ENCODE measurements around the gene DNAH1. TPM values are rescaled to one million over a fixed set of nuclear protein-coding genes. Genes with fewer than 3 reads are reported as not detected.

Gene DNAH1
- total and polyA plus RNA-seq, 2 experiments from 2014 or later, result 4.0 to 4.2 TPM

- DNase-seq (ENCODE audit: low spot score), result no peak
- Histone ChIP-seq H2AFZ (no peak overlapping the region), H3K4me1 (ENCODE audit: insufficient read depth) (peaks cover 21% of the 10 kb centered on the region), H3K4me3 (no peak overlapping the region), H3K9me3 (ENCODE audit: low read depth) (no peaks in the 10 kb centered on the region), H3K27ac (no peak overlapping the region), H3K4me2 (no peak overlapping the region), H3K36me3 (replicated peaks; ENCODE audit: insufficient read depth, low read depth) (no peaks in the 10 kb centered on the region), H3K79me2 (peaks cover 29% of the 10 kb centered on the region), H3K27me3 (no peaks in the 10 kb centered on the region), H4K20me1 (ENCODE audit: insufficient read depth, poor library complexity, severe bottlenecking) (peaks cover 3% of the 10 kb centered on the region), H3K9me2 (replicated peaks; ENCODE audit: insufficient read depth) (no peaks in the 10 kb centered on the region)
- no peak for TF ChIP-seq EZH2 (IDR thresholded peaks at IDR 0.05; ENCODE audit: borderline replicate concordance)
- TF ChIP-seq CTCF (IDR thresholded peaks at IDR 0.05; ENCODE audit: poor library complexity), result no peak
- no peak for TF ChIP-seq EZH2phosphoT487 (IDR thresholded peaks at IDR 0.05; ENCODE audit: low read depth, severe bottlenecking, unreplicated experiment)
- WGBS (ENCODE audit: low lambda C conversion rate, missing lambda C conversion rate), result 90% methylated on average over 11 of the region's 11 CpGs
These were observed 21.6 kb upstream of the DNAH1 start for GRCh38 chr3:52294320-52295150.

DNA sequence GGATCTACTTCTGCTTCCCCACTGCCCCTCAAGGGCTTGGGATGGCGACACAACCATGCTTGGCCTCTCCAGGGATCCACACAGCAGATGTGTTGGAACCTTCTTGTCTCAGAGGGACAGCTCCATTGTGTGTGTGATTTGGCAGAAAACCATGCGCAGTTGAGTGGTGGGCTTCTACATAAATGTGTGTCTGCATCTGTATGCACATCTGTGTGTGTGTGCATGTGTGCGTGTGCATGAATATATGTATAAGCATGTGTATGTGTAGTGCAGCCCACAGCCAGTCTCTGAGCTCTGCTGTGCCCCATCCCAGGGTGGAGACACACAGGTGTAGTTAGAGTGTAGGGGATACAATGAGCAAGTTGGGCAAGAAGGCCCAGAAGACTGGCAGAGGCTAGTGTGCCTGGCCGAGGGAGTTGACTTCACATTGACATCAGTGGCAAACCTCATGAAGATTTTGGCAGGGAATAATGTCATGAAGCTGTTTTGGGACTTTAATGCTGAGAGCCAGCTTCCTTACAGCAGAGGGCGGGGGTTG, 20.4 kb upstream of the DNAH1 start:
- Histone ChIP-seq H3K4me1 (ENCODE audit: insufficient read depth) (peaks cover 33% of the 10 kb centered on the region), H4K20me1 (ENCODE audit: insufficient read depth, poor library complexity, severe bottlenecking) (peaks cover 3% of the 10 kb centered on the region), H2AFZ (no peak overlapping the region), H3K4me3 (no peak overlapping the region), H3K36me3 (replicated peaks; ENCODE audit: insufficient read depth, low read depth) (no peaks in the 10 kb centered on the region), H3K9me3 (ENCODE audit: low read depth) (no peaks in the 10 kb centered on the region), H3K4me2 (no peak overlapping the region), H3K27me3 (no peaks in the 10 kb centered on the region), H3K79me2 (peaks cover 25% of the 10 kb centered on the region), H3K9me2 (replicated peaks; ENCODE audit: insufficient read depth) (no peaks in the 10 kb centered on the region), H3K27ac (no peak overlapping the region)
- TF ChIP-seq CTCF (IDR thresholded peaks at IDR 0.05; ENCODE audit: poor library complexity) (no peak), EZH2 (IDR thresholded peaks at IDR 0.05; ENCODE audit: borderline replicate concordance) (no peak), EZH2phosphoT487 (IDR thresholded peaks at IDR 0.05; ENCODE audit: low read depth, severe bottlenecking, unreplicated experiment) (no peak)
- 95% methylated on average over 5 of the region's 5 CpGs for WGBS (ENCODE audit: low lambda C conversion rate, missing lambda C conversion rate)
- no peak for DNase-seq (ENCODE audit: low spot score)

- WGBS (ENCODE audit: low lambda C conversion rate, missing lambda C conversion rate), result 81% methylated on average over 11 of the region's 11 CpGs
- H3K36me3 ChIP-seq (replicated peaks; ENCODE audit: insufficient read depth, low read depth), result no peaks in the 10 kb centered on the region
- H3K9me2 ChIP-seq (replicated peaks; ENCODE audit: insufficient read depth), result no peaks in the 10 kb centered on the region
- peak overlapping the region; percentile 61 for H3K27ac ChIP-seq
- H3K4me2 ChIP-seq, result peak overlapping the region; percentile 79
- no peaks in the 10 kb centered on the region for H3K9me3 ChIP-seq (ENCODE audit: low read depth)
- H3K27me3 ChIP-seq, result no peaks in the 10 kb centered on the region
- DNase-seq (ENCODE audit: low spot score), result no peak
- H3K4me1 ChIP-seq (ENCODE audit: insufficient read depth), result peaks cover 36% of the 10 kb centered on the region
- H3K4me3 ChIP-seq, result no peak overlapping the region
- H3K79me2 ChIP-seq, result peaks cover 7% of the 10 kb centered on the region
- TF ChIP-seq CTCF (IDR thresholded peaks at IDR 0.05; ENCODE audit: poor library complexity), result no peak
- TF ChIP-seq EZH2 (IDR thresholded peaks at IDR 0.05; ENCODE audit: borderline replicate concordance), result no peak
- no peak for TF ChIP-seq EZH2phosphoT487 (IDR thresholded peaks at IDR 0.05; ENCODE audit: low read depth, severe bottlenecking, unreplicated experiment)
- H2AFZ ChIP-seq, result no peak overlapping the region
- no peaks in the 10 kb centered on the region for H4K20me1 ChIP-seq (ENCODE audit: insufficient read depth, poor library complexity, severe bottlenecking)
These were observed 18.6 kb upstream of the DNAH1 start for GRCh38 chr3:52297242-52298148.

Measured in hepatocyte (in vitro differentiated cells).